Measurements from ENCODE around the gene CACNB2. TPM values are rescaled to one million over a fixed set of nuclear protein-coding genes. Genes with fewer than 3 reads are reported as not detected.

CACNB2 gene
- total and polyA plus RNA-seq, 10 of the 15 experiments (the other 5 are each of a cell fraction or from before 2014, with no cell fraction given), result 0.62 to 8.1 (median 1.2) TPM

DNA sequence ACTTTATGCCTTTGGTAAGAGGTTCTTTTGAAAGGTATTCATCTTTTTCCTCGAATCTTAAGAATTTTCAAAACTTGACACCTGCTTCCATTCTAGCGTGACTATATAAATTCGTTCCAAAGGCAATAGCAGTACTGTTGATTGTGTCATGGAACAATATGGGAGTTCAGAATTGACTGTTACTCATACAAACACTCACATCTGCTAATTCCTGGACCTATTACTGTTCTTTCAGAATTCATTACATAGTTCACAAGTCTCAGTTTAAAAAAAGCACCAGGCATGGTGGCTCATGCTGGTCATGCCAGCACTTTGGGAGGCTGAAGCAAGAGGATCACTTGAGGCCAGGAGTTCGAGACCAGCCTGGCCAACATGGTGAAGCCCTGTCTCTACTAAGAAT lies 80.9 kb downstream of the CACNB2 start (continued):
- no peak for TF ChIP-seq ZBTB40 (IDR thresholded peaks at IDR 0.05; ENCODE audit: borderline replicate concordance)
- TF ChIP-seq TCF7 (IDR thresholded peaks at IDR 0.05; ENCODE audit: borderline replicate concordance), result no peak
- TF ChIP-seq BCL3 (IDR thresholded peaks at IDR 0.05; ENCODE audit: borderline replicate concordance, insufficient read depth, low read depth, low read length, poor library complexity, severe bottlenecking), result no peak
- TF ChIP-seq SPI1 (IDR thresholded peaks at IDR 0.05; ENCODE audit: borderline replicate concordance, insufficient read depth, low read depth, low read length), result no peak
- TF ChIP-seq E2F8 (IDR thresholded peaks at IDR 0.05; ENCODE audit: low read depth, partially characterized antibody), result no peak

All from GM12878 (cell line).